ENCODE results near the gene SMG5. TPM values are rescaled to one million over a fixed set of nuclear protein-coding genes. Genes with fewer than 3 reads are reported as not detected.

Gene SMG5
- polyA plus RNA-seq, 1 of the 3 experiments (the other 2 are of a cell fraction): 21.3 TPM

DNA sequence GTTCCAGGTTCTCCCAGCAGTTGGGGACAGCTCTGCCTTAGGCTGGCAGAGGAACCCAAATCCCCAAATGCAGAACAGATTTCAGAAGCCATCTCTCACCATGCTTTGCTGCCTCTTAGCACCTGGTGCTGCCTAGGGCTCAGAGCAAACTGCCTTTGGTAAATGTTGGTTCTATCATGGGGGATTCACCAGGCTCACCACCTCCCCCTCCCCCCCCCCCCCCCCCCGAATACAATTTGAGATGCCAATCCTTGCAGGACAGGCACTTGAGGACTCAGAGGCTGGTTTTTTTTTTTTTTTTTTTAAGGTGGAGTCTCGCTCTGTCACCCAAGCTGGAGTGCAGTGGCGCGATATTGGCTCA lies 34.3 kb downstream of the SMG5 start:
- Histone ChIP-seq H3K9me2 (no peaks in the 10 kb centered on the region), H4K20me1 (ENCODE audit: insufficient read depth) (no peaks in the 10 kb centered on the region), H3K4me3 (ENCODE audit: low read depth in 2 of 2, low read length in 1 of 2) (no peak overlapping the region), H3K4me1 (ENCODE audit: control insufficient read depth in 1 of 2, insufficient read depth in 2 of 2, low read depth in 1 of 2, low read length in 1 of 2) (peaks cover 13 to 73% of the 10 kb centered on the region in 2 experiments; a peak in 3 of 4 replicates), H3K9ac (no peak overlapping the region), H3K36me3 (replicated peaks in 1 of 2; ENCODE audit: control insufficient read depth in 1 of 2, insufficient read depth in 2 of 2, low read length in 1 of 2) (peaks cover 12 to 52% of the 10 kb centered on the region in 2 experiments), H3K4me2 (no peak overlapping the region), H3K79me2 (ENCODE audit: insufficient read depth) (no peaks in the 10 kb centered on the region), H3K9me3 (no peaks in the 10 kb centered on the region), H3K27ac (ENCODE audit: low read depth in 2 of 2, low read length in 1 of 2) (peak overlapping the region in 1 of 2 experiments; percentile 62; a peak in 1 of 4 replicates), H2AFZ (ENCODE audit: low read depth) (no peak overlapping the region), H3K27me3 (ENCODE audit: insufficient read depth) (no peaks in the 10 kb centered on the region), H3F3A (replicated peaks; ENCODE audit: insufficient read depth) (peaks cover 13% of the 10 kb centered on the region)
- POLR2A ChIA-PET: no interaction called here
- DNase-seq: no peak
- WGBS (ENCODE audit: low lambda C conversion rate): 80% methylated on average over 4 of the region's 4 CpGs
- CTCF ChIA-PET: interaction anchor here (1.4 to 4.0 kb wide), 3 partner anchors 9 to 23 kb away, joined by 9 to 26 read pairs (median 11); no protein-coding TSS in a partner anchor
- TF ChIP-seq RFX5 (IDR thresholded peaks at IDR 0.05; ENCODE audit: low read length) (no peak), POLR2AphosphoS5 (IDR thresholded peaks at IDR 0.05; ENCODE audit: low read depth, low read length) (no peak), NFIC (IDR thresholded peaks at IDR 0.05; ENCODE audit: borderline replicate concordance) (no peak), NRF1 (IDR thresholded peaks at IDR 0.05; ENCODE audit: low read depth, low read length) (no peak), SMC3 (IDR thresholded peaks at IDR 0.05; ENCODE audit: low read depth, low read length) (no peak)
- TF ChIP-seq, protein P1, sequence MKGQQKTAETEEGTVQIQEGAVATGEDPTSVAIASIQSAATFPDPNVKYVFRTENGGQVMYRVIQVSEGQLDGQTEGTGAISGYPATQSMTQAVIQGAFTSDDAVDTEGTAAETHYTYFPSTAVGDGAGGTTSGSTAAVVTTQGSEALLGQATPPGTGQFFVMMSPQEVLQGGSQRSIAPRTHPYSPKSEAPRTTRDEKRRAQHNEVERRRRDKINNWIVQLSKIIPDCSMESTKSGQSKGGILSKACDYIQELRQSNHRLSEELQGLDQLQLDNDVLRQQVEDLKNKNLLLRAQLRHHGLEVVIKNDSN (IDR thresholded peaks at IDR 0.05; ENCODE audit: borderline replicate concordance, low read depth): no peak

GRCh38 chr1:156247460-156248322 lies 34.9 kb downstream of the SMG5 start, which contains the start of gene PAQR6:
TSS of gene PAQR6 (minus strand) at chr1:156248056. CDS start at chr1:156246731, 1,325 bp downstream.
- Histone ChIP-seq H3K4me2 (no peak within 1 kb of the TSS), H3F3A (replicated peaks; ENCODE audit: insufficient read depth) (peaks cover 8% of the 10 kb centered on the region), H3K9ac (no peak within 1 kb of the TSS), H4K20me1 (ENCODE audit: insufficient read depth) (no peaks in the 10 kb centered on the region), H3K9me2 (no peaks in the 10 kb centered on the region), H3K4me1 (ENCODE audit: control insufficient read depth in 1 of 2, insufficient read depth in 2 of 2, low read depth in 1 of 2, low read length in 1 of 2) (peaks cover 10 to 67% of the 10 kb centered on the region in 2 experiments; a peak in 3 of 4 replicates), H3K36me3 (replicated peaks in 1 of 2; ENCODE audit: control insufficient read depth in 1 of 2, insufficient read depth in 2 of 2, low read length in 1 of 2) (peaks cover 7 to 46% of the 10 kb centered on the region in 2 experiments), H2AFZ (ENCODE audit: low read depth) (no peak within 1 kb of the TSS), H3K79me2 (ENCODE audit: insufficient read depth) (no peaks in the 10 kb centered on the region), H3K9me3 (no peaks in the 10 kb centered on the region), H3K27ac (ENCODE audit: low read depth in 2 of 2, low read length in 1 of 2) (peak within 1 kb of the TSS in 1 of 2 experiments; percentile 99; a peak in 1 of 4 replicates), H3K4me3 (ENCODE audit: low read depth in 2 of 2, low read length in 1 of 2) (no peak within 1 kb of the TSS), H3K27me3 (ENCODE audit: insufficient read depth) (no peaks in the 10 kb centered on the region)
- CTCF ChIA-PET: interaction anchor here (0.8 to 4.0 kb wide), 6 partner anchors 9 to 118 kb away, joined by 3 to 26 read pairs (median 6); no protein-coding TSS in a partner anchor
- WGBS (ENCODE audit: low lambda C conversion rate): 89% methylated on average over 10 of the region's 16 CpGs
- POLR2A ChIA-PET: interaction anchor here (0.6 kb wide), 1 partner anchor 9 kb away, joined by 3 read pairs; no protein-coding TSS in a partner anchor
- peak; percentile 40 for DNase-seq
- no peak for TF ChIP-seq RXRA (IDR thresholded peaks at IDR 0.05; ENCODE audit: borderline replicate concordance, low read depth)
- TF ChIP-seq, protein P2, sequence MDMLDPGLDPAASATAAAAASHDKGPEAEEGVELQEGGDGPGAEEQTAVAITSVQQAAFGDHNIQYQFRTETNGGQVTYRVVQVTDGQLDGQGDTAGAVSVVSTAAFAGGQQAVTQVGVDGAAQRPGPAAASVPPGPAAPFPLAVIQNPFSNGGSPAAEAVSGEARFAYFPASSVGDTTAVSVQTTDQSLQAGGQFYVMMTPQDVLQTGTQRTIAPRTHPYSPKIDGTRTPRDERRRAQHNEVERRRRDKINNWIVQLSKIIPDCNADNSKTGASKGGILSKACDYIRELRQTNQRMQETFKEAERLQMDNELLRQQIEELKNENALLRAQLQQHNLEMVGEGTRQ (IDR thresholded peaks at IDR 0.05; ENCODE audit: borderline replicate concordance, low read depth, low read length): no peak
- TF ChIP-seq EP300 (IDR thresholded peaks at IDR 0.05; ENCODE audit: borderline replicate concordance in 1 of 2, low read depth in 1 of 2, low read length in 1 of 2): no peak
- no peak for TF ChIP-seq IRF3 (IDR thresholded peaks at IDR 0.05; ENCODE audit: low read depth, low read length)
- no peak for TF ChIP-seq ELF1 (IDR thresholded peaks at IDR 0.05)
- TF ChIP-seq FOSL2 (IDR thresholded peaks at IDR 0.05; ENCODE audit: borderline replicate concordance, low read depth): no peak
- TF ChIP-seq, protein P3, sequence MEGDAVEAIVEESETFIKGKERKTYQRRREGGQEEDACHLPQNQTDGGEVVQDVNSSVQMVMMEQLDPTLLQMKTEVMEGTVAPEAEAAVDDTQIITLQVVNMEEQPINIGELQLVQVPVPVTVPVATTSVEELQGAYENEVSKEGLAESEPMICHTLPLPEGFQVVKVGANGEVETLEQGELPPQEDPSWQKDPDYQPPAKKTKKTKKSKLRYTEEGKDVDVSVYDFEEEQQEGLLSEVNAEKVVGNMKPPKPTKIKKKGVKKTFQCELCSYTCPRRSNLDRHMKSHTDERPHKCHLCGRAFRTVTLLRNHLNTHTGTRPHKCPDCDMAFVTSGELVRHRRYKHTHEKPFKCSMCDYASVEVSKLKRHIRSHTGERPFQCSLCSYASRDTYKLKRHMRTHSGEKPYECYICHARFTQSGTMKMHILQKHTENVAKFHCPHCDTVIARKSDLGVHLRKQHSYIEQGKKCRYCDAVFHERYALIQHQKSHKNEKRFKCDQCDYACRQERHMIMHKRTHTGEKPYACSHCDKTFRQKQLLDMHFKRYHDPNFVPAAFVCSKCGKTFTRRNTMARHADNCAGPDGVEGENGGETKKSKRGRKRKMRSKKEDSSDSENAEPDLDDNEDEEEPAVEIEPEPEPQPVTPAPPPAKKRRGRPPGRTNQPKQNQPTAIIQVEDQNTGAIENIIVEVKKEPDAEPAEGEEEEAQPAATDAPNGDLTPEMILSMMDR (IDR thresholded peaks at IDR 0.05): no peak
- no peak for TF ChIP-seq TEAD4 (IDR thresholded peaks at IDR 0.05; ENCODE audit: borderline replicate concordance, insufficient read depth)
- TF ChIP-seq, protein P4, sequence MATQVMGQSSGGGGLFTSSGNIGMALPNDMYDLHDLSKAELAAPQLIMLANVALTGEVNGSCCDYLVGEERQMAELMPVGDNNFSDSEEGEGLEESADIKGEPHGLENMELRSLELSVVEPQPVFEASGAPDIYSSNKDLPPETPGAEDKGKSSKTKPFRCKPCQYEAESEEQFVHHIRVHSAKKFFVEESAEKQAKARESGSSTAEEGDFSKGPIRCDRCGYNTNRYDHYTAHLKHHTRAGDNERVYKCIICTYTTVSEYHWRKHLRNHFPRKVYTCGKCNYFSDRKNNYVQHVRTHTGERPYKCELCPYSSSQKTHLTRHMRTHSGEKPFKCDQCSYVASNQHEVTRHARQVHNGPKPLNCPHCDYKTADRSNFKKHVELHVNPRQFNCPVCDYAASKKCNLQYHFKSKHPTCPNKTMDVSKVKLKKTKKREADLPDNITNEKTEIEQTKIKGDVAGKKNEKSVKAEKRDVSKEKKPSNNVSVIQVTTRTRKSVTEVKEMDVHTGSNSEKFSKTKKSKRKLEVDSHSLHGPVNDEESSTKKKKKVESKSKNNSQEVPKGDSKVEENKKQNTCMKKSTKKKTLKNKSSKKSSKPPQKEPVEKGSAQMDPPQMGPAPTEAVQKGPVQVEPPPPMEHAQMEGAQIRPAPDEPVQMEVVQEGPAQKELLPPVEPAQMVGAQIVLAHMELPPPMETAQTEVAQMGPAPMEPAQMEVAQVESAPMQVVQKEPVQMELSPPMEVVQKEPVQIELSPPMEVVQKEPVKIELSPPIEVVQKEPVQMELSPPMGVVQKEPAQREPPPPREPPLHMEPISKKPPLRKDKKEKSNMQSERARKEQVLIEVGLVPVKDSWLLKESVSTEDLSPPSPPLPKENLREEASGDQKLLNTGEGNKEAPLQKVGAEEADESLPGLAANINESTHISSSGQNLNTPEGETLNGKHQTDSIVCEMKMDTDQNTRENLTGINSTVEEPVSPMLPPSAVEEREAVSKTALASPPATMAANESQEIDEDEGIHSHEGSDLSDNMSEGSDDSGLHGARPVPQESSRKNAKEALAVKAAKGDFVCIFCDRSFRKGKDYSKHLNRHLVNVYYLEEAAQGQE (IDR thresholded peaks at IDR 0.05; ENCODE audit: low read depth, low read length): no peak
- TF ChIP-seq MEF2A (IDR thresholded peaks at IDR 0.05; ENCODE audit: borderline replicate concordance, low read depth): no peak
- no peak for TF ChIP-seq GABPA (IDR thresholded peaks at IDR 0.05; ENCODE audit: low read depth)
- TF ChIP-seq NRF1 (IDR thresholded peaks at IDR 0.05; ENCODE audit: low read depth, low read length): no peak

All from SK-N-SH (cell line).